Embryonic facial prominence (tissue), 1 donor: Measurements from ENCODE around the gene DENND4C.
"Not testable (repeated sequence)": the region's sequence is repeated elsewhere in the genome, so short reads cannot be mapped to it uniquely, and the experiment has no call there.

Experiments used
- DNase-seq: peaks from one replicate; pipeline ENCODE4 v3.0.0-alpha.2; 2016; ENCODE audit errors: extremely low spot score

DENND4C gene

DNA sequence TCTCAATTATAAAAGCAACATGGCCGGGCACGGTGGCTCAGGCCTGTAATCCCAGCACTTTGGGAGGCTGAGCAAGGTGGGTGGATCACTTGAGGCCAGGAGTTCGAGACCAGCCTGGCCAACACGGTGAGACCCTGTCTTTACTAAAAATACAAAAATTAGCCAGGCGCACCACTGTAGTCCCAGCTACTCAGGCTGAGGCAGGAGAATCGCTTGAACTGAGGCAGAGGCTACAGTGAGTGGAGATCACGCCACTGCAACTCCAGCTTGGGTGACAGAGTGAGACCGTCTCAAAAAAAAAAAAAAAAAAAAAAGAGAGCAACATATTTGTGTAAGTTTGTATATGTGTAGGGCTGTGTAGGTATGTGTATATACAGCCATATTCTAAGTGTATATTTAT is 142.1 kb downstream of the DENND4C start:
- DNase-seq = no peak

DNA sequence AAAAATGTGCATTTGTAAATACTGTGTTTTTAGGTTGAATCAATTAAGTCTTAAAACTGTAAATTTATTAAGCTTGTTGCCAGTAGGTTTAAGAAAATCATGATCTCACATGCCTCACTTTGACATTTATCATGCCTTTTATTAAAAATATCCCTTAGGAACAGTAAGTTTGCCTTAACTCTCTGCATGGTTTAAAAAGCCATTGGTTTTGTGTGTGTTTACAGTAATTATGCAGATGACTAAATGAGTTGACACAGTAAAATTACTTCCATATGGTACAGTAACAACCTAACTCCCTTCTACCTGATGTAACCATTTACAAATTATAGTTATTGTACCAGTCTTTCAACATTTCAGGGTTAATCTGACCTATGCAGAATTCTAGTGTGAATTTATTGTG is 143.0 kb downstream of the DENND4C start:
- no peak for DNase-seq

- no peak for DNase-seq
Measured at GRCh38 chr9:19375538-19375937, 145.0 kb downstream of the DENND4C start.

DNA sequence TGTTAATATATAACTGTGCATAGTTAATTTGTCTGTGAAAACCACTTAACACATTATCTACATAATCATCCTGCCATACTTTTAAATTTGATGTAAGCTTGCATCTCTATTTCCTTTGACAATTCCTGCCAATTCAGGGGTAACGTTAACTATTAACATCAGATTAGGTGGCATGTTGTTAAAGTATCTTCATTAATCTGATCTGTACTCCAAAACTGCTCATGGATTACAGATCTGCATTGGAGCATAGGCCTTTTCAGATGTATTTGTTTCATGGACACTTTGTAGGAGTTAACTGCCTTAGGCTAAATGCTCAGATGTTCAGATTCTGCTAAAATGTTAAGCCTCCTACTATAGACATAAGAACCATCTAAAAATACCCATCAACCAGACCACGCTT is 146.4 kb downstream of the DENND4C start:
- DNase-seq = no peak

- no peak for DNase-seq
Measured at GRCh38 chr9:19378164-19378563, 147.7 kb downstream of the DENND4C start.

DNA sequence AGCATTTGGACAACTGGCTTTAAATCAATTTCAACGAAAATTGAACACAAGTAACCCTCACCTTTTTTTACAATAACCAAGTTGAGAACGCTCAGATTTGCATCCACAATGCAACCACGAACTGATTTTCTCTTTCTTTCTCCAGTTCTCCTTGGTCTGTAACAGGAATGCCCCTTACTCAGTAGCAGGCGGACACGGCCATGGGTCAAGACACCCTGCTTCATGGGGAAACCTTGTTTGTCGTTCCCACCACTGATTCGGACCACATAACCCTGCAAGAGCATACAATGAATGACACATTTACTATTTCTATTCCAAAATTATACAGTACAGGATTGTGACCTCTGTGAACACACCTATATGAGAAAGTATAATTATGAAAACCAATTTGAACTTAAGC is 148.2 kb downstream of the DENND4C start:
- no peak for DNase-seq

DNA sequence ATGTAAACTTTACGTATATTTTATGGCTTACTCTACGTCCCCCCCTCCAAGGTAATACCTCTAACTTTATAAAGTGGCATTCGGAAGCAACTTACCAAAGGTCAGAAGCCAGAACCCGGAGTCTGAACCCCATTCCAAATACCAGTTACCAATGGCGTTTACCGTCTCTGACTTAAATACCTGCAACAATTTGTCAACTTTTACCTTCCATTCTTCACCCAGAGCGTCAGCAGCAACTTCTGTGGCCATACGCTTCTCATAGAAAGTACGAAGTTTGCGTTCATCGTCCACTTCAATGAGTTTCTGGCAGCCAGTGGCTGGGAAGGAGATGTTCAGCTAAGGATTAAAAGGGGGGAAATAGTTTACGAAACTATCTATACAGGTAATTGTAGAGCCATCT is 148.8 kb downstream of the DENND4C start:
- DNase-seq = no peak

GRCh38 chr9:19379697-19380046 is 149.2 kb downstream of the DENND4C start:
- no peak for DNase-seq

DNA sequence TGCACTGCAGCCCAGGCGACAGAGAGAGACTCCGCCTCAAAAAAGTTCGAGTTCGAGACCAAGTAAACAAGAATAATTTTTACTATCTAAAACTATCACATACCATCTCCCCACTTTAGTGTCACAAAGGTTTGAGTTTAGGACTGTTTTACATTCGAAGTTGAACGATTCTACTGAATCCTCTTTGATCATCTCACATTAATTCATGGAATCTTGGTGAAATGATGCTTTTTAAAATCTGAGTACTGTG is 150.3 kb downstream of the DENND4C start:
- DNase-seq = no peak

DNA sequence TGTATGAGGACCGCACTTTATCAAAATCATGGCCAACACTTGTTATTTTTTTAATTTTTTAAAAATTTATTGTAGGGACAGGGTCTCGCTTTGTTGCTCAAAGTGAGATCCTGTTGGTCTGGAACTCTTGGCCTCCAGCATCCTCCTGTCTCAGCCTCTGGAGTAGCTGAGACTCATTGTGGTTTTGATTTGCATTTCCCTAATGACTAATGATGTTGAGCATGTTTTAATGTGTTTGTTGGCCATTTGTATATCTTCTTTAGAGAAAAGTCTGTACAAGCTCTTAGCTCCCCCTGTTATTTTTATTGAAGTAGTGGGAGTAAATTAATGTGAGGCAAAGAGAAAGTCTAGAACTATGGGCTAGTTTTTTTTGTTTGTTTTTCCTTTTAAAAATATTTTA is 151.2 kb downstream of the DENND4C start:
- DNase-seq = no peak

DNA sequence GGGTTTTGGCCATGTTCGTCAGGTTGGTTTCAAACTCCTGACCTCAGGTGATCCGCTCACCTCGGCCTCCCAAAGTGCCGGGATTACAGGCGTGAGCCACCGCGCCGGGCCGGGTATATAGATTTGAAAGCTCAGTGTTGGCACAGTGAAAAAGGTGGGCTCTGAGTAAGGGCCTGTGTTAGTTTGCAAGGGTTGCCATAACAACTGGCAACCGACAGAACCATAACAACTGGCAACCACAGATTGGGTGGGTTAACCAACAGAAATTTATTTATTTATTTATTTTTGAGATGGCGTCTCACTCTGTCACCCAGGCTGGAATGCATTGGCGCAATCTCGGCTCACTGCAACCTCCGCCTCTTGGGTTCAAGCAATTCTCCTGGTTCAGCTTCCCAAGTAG is 154.7 kb downstream of the DENND4C start:
- not testable (repeated sequence) for DNase-seq

DNA sequence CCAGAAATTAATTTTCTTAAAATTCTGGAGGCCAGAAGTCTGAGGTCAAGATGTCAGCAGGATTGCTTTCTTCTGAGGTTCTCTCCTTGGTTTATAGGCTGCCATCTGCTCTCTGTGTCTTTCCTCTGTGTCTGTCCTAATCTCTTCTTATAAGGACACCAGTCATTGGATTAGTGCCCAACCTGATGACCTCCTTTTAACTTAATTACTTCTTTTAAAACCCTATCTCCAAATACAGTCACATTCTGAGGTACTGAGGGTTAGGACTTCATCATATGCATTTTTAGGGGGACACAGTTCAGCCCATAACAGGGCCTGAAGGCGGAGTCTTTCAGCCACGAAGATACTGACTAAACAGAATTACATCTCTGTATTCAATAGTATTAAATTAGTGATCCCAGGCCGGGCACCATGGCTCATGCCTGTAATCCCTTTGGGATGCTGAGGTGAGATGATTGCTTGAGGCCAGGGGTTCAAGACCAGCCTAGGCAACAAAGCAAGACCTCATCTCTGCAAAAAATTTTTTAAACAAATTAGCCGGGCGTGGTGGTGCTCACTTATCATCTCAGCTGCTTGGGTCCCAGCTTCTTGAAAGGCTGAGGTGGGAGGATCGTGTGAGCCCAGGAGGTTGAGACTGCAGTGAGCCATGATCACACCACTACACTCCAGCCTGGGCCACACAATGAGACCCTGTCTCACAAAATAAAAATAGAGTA is 155.5 kb downstream of the DENND4C start:
- no peak for DNase-seq

GRCh38 chr9:19386502-19387044 is 156.1 kb downstream of the DENND4C start:
- DNase-seq = no peak

DNA sequence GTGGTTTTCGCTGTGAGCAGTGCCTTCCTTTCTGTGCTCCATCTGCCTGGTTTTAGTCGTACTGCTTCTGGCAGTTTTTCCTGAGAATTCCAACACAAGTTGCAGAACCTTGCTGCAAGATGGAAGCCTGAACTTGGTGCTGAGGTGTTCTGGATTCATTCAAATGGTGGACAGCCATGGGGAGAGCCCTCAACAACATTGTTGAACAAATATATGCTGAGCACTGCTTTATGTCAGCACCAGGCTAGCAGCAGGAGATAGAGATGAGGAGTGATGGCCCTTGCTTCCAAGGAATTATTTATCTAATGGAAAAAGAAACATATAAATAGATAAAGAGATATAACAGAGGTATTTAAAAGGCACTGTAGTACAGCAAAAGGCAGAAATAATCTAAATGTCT is 156.8 kb downstream of the DENND4C start:
- DNase-seq = no peak

- not testable (repeated sequence) for DNase-seq
Measured at GRCh38 chr9:19389539-19389938, 159.0 kb downstream of the DENND4C start.

GRCh38 chr9:19397845-19398244 is 167.4 kb downstream of the DENND4C start:
- no peak for DNase-seq

- DNase-seq = not testable (repeated sequence)
Measured at GRCh38 chr9:19403231-19403630, 172.7 kb downstream of the DENND4C start.

DNA sequence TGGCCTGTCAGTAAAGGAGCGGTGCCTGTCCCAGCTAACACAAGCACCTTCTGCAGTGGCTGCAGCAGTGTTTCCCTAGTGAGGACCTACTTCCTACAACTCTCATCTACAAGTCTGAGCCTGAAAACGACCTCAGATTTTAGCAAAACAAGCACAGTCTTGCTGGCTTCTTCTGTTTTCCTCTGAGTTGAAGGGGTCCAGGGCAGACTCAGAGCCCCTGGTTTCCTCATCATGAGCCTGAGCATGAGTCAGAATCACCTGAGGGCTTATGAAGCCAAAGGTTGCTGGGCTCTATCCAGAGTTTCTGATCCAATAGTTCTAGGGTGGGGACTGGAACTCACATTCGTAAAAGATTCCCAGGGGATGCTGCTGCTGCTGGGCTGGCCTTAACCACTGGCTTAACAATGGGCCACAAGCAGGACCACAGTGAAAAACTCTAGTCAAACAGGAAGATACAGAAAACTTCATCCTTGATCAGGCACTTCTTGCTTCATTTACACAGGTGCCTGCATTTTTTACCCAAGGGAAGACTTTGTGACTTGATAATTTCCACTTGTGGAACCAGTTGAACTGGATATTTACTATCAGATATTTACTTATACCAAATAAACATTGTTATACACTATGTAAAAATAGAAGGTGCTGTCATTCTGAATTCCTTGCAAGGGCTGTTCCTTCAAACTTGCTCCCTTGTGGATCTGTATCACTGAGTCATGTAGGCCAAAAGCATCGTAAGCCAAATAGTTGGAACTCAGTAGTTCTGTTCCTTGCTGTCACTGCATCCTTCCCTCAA is 174.0 kb downstream of the DENND4C start:
- DNase-seq = no peak

DNA sequence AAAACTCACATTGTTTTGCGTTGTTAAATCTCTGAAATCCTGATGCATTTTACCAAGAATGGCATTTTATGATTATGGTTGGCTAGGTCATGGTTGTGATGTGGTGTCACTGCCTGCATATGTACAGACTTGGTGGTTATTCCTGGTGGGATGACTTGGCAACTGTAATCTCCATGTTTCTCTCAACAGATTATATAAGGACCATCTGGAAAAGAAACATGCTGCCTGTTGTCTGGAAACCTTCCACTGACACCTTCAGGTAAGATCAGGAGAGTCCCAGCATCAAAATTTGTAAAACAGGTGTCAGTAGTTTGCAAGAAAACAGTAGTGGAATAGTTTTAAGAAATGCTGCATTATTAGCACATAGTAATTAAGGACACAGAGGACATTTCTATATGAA is 175.3 kb downstream of the DENND4C start:
- no peak for DNase-seq

DNA sequence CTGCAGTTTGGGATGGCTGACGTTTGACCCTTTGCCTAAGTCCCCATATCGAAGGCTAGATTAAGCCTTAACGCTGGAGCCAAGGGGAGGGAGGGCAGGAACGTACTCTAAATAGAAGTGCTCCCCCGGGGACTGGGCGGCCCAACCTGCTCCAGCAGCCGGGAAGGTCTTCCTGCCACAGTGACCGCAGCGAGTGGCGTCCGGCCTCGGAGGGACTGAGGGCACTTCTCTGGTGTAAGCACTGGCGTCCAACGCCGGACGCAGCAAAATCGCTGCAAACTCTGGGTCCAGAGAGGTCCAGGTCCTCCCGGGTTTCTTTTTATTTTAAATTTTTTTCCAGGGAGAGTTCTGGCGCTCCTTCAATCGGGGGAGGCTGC is 177.8 kb downstream of the DENND4C start:
- no peak for DNase-seq

GRCh38 chr9:19408693-19409400 is 178.4 kb downstream of the DENND4C start, which contains the start of gene ACER2:
TSS of gene ACER2 (plus strand) at chr9:19409009. CDS start at chr9:19409085, 76 bp downstream.
- DNase-seq = peak; percentile 66

- DNase-seq = no peak
Measured at GRCh38 chr9:19409401-19410194, 179.1 kb downstream of the DENND4C start.
